ENCODE measurements around the gene COPA.
"Not testable (repeated sequence)": the region's sequence is repeated elsewhere in the genome, so short reads cannot be mapped to it uniquely, and the experiment has no call there.

Gene COPA

GRCh38 chr1:160291248-160292220, 51.5 kb downstream of the COPA start:
- H3K4me1 ChIP-seq (ENCODE audit: insufficient read depth, low read length), result no peaks in the 10 kb centered on the region
- H3K9me3 ChIP-seq (ENCODE audit: low read length), result no peaks in the 10 kb centered on the region
- H3K36me3 ChIP-seq (ENCODE audit: insufficient read depth, low read length), result peaks cover 73% of the 10 kb centered on the region
- no peaks in the 10 kb centered on the region for H3K27me3 ChIP-seq (ENCODE audit: insufficient read depth, low read length)
- no peak overlapping the region for H3K4me3 ChIP-seq (ENCODE audit: low read length)
- H2AFZ ChIP-seq (ENCODE audit: low read depth, low read length), result no peak overlapping the region

GRCh38 chr1:160287769-160288168, 55.3 kb downstream of the COPA start:
- H3K4me3 ChIP-seq (ENCODE audit: low read length); H3K9me3 ChIP-seq (ENCODE audit: low read length); H2AFZ ChIP-seq (ENCODE audit: low read depth, low read length); H3K27me3 ChIP-seq (ENCODE audit: insufficient read depth, low read length): not testable (repeated sequence)
- Histone ChIP-seq H3K36me3 (ENCODE audit: insufficient read depth, low read length) (peaks cover 40% of the 10 kb centered on the region), H3K4me1 (ENCODE audit: insufficient read depth, low read length) (peaks cover 14% of the 10 kb centered on the region)

GRCh38 chr1:160285506-160285905, 57.5 kb downstream of the COPA start:
- Histone ChIP-seq H3K4me3 (ENCODE audit: low read length) (peak overlapping the region; percentile 86), H3K4me1 (ENCODE audit: insufficient read depth, low read length) (peaks cover 14% of the 10 kb centered on the region), H2AFZ (ENCODE audit: low read depth, low read length) (peak overlapping the region; percentile 33), H3K27me3 (ENCODE audit: insufficient read depth, low read length) (no peaks in the 10 kb centered on the region), H3K36me3 (ENCODE audit: insufficient read depth, low read length) (peaks cover 39% of the 10 kb centered on the region), H3K9me3 (ENCODE audit: low read length) (no peaks in the 10 kb centered on the region)

- Histone ChIP-seq H3K27me3 (ENCODE audit: insufficient read depth, low read length) (no peaks in the 10 kb centered on the region), H3K9me3 (ENCODE audit: low read length) (no peaks in the 10 kb centered on the region), H3K36me3 (ENCODE audit: insufficient read depth, low read length) (peaks cover 39% of the 10 kb centered on the region), H2AFZ (ENCODE audit: low read depth, low read length) (peak within 1 kb of the TSS; percentile 54), H3K4me3 (ENCODE audit: low read length) (peak within 1 kb of the TSS; percentile 86), H3K4me1 (ENCODE audit: insufficient read depth, low read length) (peaks cover 14% of the 10 kb centered on the region)
Measured at GRCh38 chr1:160284782-160285344, 58.2 kb downstream of the COPA start, which contains the start of gene PEX19. PEX19 (minus strand) TSS chr1:160285133; CDS start chr1:160285124, 9 bp downstream.

- peaks cover 39% of the 10 kb centered on the region for H3K36me3 ChIP-seq (ENCODE audit: insufficient read depth, low read length)
- peak overlapping the region; percentile 86 for H3K4me3 ChIP-seq (ENCODE audit: low read length)
- peak overlapping the region; percentile 54 for H2AFZ ChIP-seq (ENCODE audit: low read depth, low read length)
- no peaks in the 10 kb centered on the region for H3K27me3 ChIP-seq (ENCODE audit: insufficient read depth, low read length)
- H3K4me1 ChIP-seq (ENCODE audit: insufficient read depth, low read length), result peaks cover 14% of the 10 kb centered on the region
- H3K9me3 ChIP-seq (ENCODE audit: low read length), result no peaks in the 10 kb centered on the region
Measured at GRCh38 chr1:160284220-160284781, 58.7 kb downstream of the COPA start.

GRCh38 chr1:160282807-160283206, 60.2 kb downstream of the COPA start:
- Histone ChIP-seq H3K4me1 (ENCODE audit: insufficient read depth, low read length) (peaks cover 14% of the 10 kb centered on the region), H3K27me3 (ENCODE audit: insufficient read depth, low read length) (no peaks in the 10 kb centered on the region), H3K9me3 (ENCODE audit: low read length) (no peaks in the 10 kb centered on the region), H3K4me3 (ENCODE audit: low read length) (no peak overlapping the region), H3K36me3 (ENCODE audit: insufficient read depth, low read length) (peaks cover 51% of the 10 kb centered on the region), H2AFZ (ENCODE audit: low read depth, low read length) (no peak overlapping the region)

GRCh38 chr1:160277987-160278386, 65.1 kb downstream of the COPA start:
- H3K4me1 ChIP-seq (ENCODE audit: insufficient read depth, low read length), result no peaks in the 10 kb centered on the region
- H3K27me3 ChIP-seq (ENCODE audit: insufficient read depth, low read length), result no peaks in the 10 kb centered on the region
- no peaks in the 10 kb centered on the region for H3K9me3 ChIP-seq (ENCODE audit: low read length)
- peaks cover 61% of the 10 kb centered on the region for H3K36me3 ChIP-seq (ENCODE audit: insufficient read depth, low read length)
- H3K4me3 ChIP-seq (ENCODE audit: low read length), result no peak overlapping the region
- H2AFZ ChIP-seq (ENCODE audit: low read depth, low read length), result no peak overlapping the region

GRCh38 chr1:160277330-160277729, 65.7 kb downstream of the COPA start:
- no peaks in the 10 kb centered on the region for H3K9me3 ChIP-seq (ENCODE audit: low read length)
- H3K27me3 ChIP-seq (ENCODE audit: insufficient read depth, low read length), result no peaks in the 10 kb centered on the region
- no peaks in the 10 kb centered on the region for H3K4me1 ChIP-seq (ENCODE audit: insufficient read depth, low read length)
- peaks cover 54% of the 10 kb centered on the region for H3K36me3 ChIP-seq (ENCODE audit: insufficient read depth, low read length)
- H3K4me3 ChIP-seq (ENCODE audit: low read length), result no peak overlapping the region
- no peak overlapping the region for H2AFZ ChIP-seq (ENCODE audit: low read depth, low read length)

- H3K9me3 ChIP-seq (ENCODE audit: low read length), result no peaks in the 10 kb centered on the region
- H3K4me3 ChIP-seq (ENCODE audit: low read length), result no peak overlapping the region
- H3K4me1 ChIP-seq (ENCODE audit: insufficient read depth, low read length), result no peaks in the 10 kb centered on the region
- H3K36me3 ChIP-seq (ENCODE audit: insufficient read depth, low read length), result no peaks in the 10 kb centered on the region
- no peak overlapping the region for H2AFZ ChIP-seq (ENCODE audit: low read depth, low read length)
- H3K27me3 ChIP-seq (ENCODE audit: insufficient read depth, low read length), result no peaks in the 10 kb centered on the region
Measured at GRCh38 chr1:160271025-160271424, 72.0 kb downstream of the COPA start.

- Histone ChIP-seq H3K9me3 (ENCODE audit: low read length) (no peaks in the 10 kb centered on the region), H3K27me3 (ENCODE audit: insufficient read depth, low read length) (no peaks in the 10 kb centered on the region), H2AFZ (ENCODE audit: low read depth, low read length) (no peak overlapping the region), H3K4me3 (ENCODE audit: low read length) (no peak overlapping the region), H3K4me1 (ENCODE audit: insufficient read depth, low read length) (no peaks in the 10 kb centered on the region), H3K36me3 (ENCODE audit: insufficient read depth, low read length) (no peaks in the 10 kb centered on the region)
Measured at GRCh38 chr1:160267284-160267991, 75.6 kb downstream of the COPA start.

GRCh38 chr1:160264795-160265307, 78.2 kb downstream of the COPA start:
- H3K36me3 ChIP-seq (ENCODE audit: insufficient read depth, low read length), result no peaks in the 10 kb centered on the region
- H3K4me1 ChIP-seq (ENCODE audit: insufficient read depth, low read length), result peaks cover 13% of the 10 kb centered on the region
- H3K9me3 ChIP-seq (ENCODE audit: low read length), result no peaks in the 10 kb centered on the region
- no peak overlapping the region for H2AFZ ChIP-seq (ENCODE audit: low read depth, low read length)
- H3K27me3 ChIP-seq (ENCODE audit: insufficient read depth, low read length), result no peaks in the 10 kb centered on the region
- no peak overlapping the region for H3K4me3 ChIP-seq (ENCODE audit: low read length)

GRCh38 chr1:160261893-160262794, 80.9 kb downstream of the COPA start, which contains the start of gene DCAF8:
DCAF8 (minus strand) TSS chr1:160262549; CDS start chr1:160244008, 18,541 bp downstream.
- no peaks in the 10 kb centered on the region for H3K27me3 ChIP-seq (ENCODE audit: insufficient read depth, low read length)

More at GRCh38 chr1:160261893-160262794, 80.9 kb downstream of the COPA start, which contains the start of gene DCAF8:
- Histone ChIP-seq H3K4me3 (ENCODE audit: low read length) (peak within 1 kb of the TSS; percentile 75), H3K36me3 (ENCODE audit: insufficient read depth, low read length) (peaks cover 4% of the 10 kb centered on the region), H2AFZ (ENCODE audit: low read depth, low read length) (peak within 1 kb of the TSS; percentile 81), H3K9me3 (ENCODE audit: low read length) (no peaks in the 10 kb centered on the region), H3K4me1 (ENCODE audit: insufficient read depth, low read length) (peaks cover 16% of the 10 kb centered on the region)
